PFSK-1 (cell line): ENCODE results near the gene FBXW10B.

Experiments used
- FOXP2 ChIP-seq: optimal IDR thresholded peaks from 2 replicates; pipeline ENCODE3; 2011; ENCODE audit warnings: borderline replicate concordance, control low read depth, inconsistent platforms; ENCODE audit not compliant: insufficient read depth; ENCODE audit errors: extremely low read length, extremely low read depth
- POLR2AphosphoS5 ChIP-seq: IDR thresholded peaks from 2 replicates; pipeline ENCODE4 v1.6.1; 2012; ENCODE audit warnings: low read depth, mild to moderate bottlenecking, control low read depth, low read length, moderate library complexity
- SIN3A ChIP-seq: IDR thresholded peaks from 2 replicates; pipeline ENCODE4 v1.6.1; 2012; ENCODE audit warnings: mild to moderate bottlenecking, low read length, moderate library complexity, borderline replicate concordance; ENCODE audit not compliant: insufficient read depth
- TAF1 ChIP-seq: IDR thresholded peaks from 2 replicates; pipeline ENCODE4 v1.6.1; 2012; ENCODE audit warnings: low read length, control low read depth, borderline replicate concordance; ENCODE audit not compliant: insufficient read depth
- TF ChIP-seq, protein P1 (sequence below), 2 experiments: IDR thresholded peaks; 2 replicates each; pipeline versions ENCODE4 v1.6.1 to v1.8.0; 2011 to 2012; ENCODE audit warnings: low read depth in 2 of 2, low read length in 2 of 2, control low read depth in 1 of 2, inconsistent platforms in 1 of 2, mild to moderate bottlenecking in 1 of 2, moderate library complexity in 1 of 2; ENCODE audit not compliant: insufficient read depth in 1 of 2

FBXW10B gene

DNA sequence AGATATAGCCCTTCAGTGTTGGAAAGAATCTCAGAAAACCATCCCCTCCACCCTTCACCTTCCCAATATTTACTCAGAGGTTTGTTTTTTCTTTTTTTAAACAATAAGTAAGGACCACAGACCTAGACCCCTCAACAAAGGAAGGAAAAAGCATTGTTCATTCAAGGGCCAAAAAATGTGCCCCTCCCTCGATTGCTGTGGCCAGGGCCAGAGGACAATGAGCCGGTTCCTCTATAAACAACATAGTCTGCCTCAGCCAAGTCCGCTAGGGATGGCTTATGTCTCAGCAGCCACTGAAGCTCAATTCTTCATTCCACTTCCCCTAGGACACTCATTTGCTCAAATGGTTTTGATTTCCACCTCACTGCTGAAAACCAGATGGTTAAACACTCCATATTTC, 40.6 kb upstream of the FBXW10B start:
- TF ChIP-seq, protein P1, sequence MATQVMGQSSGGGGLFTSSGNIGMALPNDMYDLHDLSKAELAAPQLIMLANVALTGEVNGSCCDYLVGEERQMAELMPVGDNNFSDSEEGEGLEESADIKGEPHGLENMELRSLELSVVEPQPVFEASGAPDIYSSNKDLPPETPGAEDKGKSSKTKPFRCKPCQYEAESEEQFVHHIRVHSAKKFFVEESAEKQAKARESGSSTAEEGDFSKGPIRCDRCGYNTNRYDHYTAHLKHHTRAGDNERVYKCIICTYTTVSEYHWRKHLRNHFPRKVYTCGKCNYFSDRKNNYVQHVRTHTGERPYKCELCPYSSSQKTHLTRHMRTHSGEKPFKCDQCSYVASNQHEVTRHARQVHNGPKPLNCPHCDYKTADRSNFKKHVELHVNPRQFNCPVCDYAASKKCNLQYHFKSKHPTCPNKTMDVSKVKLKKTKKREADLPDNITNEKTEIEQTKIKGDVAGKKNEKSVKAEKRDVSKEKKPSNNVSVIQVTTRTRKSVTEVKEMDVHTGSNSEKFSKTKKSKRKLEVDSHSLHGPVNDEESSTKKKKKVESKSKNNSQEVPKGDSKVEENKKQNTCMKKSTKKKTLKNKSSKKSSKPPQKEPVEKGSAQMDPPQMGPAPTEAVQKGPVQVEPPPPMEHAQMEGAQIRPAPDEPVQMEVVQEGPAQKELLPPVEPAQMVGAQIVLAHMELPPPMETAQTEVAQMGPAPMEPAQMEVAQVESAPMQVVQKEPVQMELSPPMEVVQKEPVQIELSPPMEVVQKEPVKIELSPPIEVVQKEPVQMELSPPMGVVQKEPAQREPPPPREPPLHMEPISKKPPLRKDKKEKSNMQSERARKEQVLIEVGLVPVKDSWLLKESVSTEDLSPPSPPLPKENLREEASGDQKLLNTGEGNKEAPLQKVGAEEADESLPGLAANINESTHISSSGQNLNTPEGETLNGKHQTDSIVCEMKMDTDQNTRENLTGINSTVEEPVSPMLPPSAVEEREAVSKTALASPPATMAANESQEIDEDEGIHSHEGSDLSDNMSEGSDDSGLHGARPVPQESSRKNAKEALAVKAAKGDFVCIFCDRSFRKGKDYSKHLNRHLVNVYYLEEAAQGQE (IDR thresholded peaks at IDR 0.05; ENCODE audit: insufficient read depth in 1 of 2, low read depth in 2 of 2, low read length in 2 of 2): no peak
- TF ChIP-seq FOXP2: no peak
- no peak for TF ChIP-seq TAF1

DNA sequence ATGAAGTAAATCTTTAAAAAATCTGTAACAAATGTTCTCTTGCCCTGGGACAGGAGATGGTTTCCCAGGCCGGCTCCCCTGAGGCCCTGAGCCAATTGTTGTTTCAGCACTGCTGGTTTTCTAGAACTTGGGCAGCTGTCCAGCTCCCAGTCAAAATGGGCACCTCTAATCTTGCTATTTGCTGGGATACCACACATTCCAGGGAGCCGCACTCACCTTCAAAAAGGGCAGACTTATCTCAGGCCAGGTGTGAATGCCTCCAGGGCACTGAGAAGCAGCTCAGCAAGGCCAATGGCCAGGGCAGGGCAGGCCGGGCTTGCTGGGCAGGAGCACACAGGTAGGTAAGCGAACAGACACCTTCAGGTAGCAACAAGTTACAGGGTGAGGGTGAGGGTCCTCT, 40.2 kb upstream of the FBXW10B start:
- TF ChIP-seq SIN3A: no peak
- TF ChIP-seq TAF1: no peak
- no peak for TF ChIP-seq FOXP2
- TF ChIP-seq, protein P1 (IDR thresholded peaks at IDR 0.05; ENCODE audit: insufficient read depth in 1 of 2, low read depth in 2 of 2, low read length in 2 of 2): no peak
- TF ChIP-seq POLR2AphosphoS5: no peak

DNA sequence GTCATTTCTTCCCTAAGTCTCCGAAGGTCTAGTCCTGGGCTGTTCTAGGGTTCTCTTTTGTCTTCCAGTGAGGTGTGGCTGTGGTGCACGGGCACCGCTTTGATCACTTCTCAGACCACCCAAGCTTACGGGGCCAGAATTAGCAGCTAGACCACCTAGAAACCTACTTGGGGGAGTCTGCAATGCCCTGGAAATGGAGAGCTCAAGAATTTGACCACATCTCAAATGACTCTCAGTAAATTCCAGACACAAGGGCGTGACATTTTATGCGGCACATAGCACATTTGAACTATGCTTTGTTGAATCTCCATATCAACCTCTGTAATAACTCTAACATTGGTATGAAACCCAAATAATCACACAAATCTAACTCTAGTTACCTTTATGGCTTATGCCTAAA, 39.7 kb upstream of the FBXW10B start:
- TF ChIP-seq, protein P1 (IDR thresholded peaks at IDR 0.05; ENCODE audit: insufficient read depth in 1 of 2, low read depth in 2 of 2, low read length in 2 of 2): no peak
- TF ChIP-seq POLR2AphosphoS5: no peak
- no peak for TF ChIP-seq TAF1
- no peak for TF ChIP-seq FOXP2
- no peak for TF ChIP-seq SIN3A

DNA sequence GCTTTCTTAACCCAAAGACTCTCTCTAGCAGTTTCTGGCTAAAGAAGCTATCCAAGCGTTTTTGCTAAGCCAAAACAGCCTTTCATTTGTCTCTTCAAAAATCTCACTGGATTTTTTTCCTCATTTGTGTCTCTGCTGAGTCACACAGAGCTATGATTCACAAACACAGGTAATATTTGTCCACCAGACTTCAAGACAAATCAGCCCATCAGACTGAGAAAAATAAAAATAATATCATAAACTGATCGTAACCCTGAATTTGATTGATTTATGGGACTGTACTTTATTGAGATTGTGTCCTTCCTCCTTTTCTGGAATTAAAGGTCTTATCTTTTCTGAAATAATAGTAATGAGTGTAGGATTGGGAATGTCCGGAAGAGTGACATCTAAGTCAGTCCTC, 38.8 kb upstream of the FBXW10B start:
- TF ChIP-seq, protein P1 (IDR thresholded peaks at IDR 0.05; ENCODE audit: insufficient read depth in 1 of 2, low read depth in 2 of 2, low read length in 2 of 2): no peak
- TF ChIP-seq POLR2AphosphoS5: no peak
- no peak for TF ChIP-seq SIN3A
- TF ChIP-seq TAF1: no peak
- no peak for TF ChIP-seq FOXP2

DNA sequence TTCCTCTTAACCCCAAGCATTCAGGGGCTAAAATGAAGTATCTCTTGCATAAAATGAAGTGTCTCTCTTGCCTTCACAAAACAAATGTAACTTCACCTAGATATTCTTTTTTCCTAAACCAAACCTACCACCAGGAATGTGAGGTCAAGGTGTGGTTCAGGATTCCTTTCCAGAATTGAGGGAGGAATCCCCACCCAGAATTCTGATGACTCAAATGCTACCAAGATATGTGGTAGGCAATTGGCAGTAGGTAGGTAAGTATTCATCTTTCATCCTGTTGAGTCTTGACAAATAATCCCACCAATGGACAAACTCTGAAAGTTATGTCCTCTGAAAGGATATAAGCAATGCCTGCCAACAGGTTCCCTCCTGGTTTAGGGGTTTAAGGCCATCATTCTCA, 38.4 kb upstream of the FBXW10B start:
- TF ChIP-seq, protein P1 (IDR thresholded peaks at IDR 0.05; ENCODE audit: insufficient read depth in 1 of 2, low read depth in 2 of 2, low read length in 2 of 2): no peak
- TF ChIP-seq FOXP2 (no peak), TAF1 (no peak), POLR2AphosphoS5 (no peak), SIN3A (no peak)
